Esophagus squamous epithelium (tissue), 4 donors: ENCODE measurements around the gene MED16.

ENCODE experiments used
- CTCF ChIP-seq, 6 experiments: fragments of 450-650 bp in 4 of 6; fragments of 200-600 bp in 2 of 6; sonication (generic) in 2 of 6; IDR thresholded peaks; one replicate each; pipeline ENCODE4 v1.5.1; 2016 to 2019; ENCODE audit warnings: antibody characterized with exemption in 6 of 6, mild to moderate bottlenecking in 4 of 6, moderate library complexity in 4 of 6
- POLR2A ChIP-seq, 4 donors: fragments of 450-650 bp; IDR thresholded peaks; one replicate each; pipeline ENCODE4 v1.6.1; 2017; ENCODE audit warnings: antibody characterized with exemption in 4 of 4, mild to moderate bottlenecking in 4 of 4, moderate library complexity in 3 of 4

GRCh38 chr19:942133-942645, 49.2 kb upstream of the MED16 start:
- TF ChIP-seq POLR2A (IDR thresholded peaks at IDR 0.05) (no peak), CTCF (IDR thresholded peaks at IDR 0.05) (no peak)
